ENCODE measurements around the gene KNSTRN.

KNSTRN gene

GRCh38 chr15:40366457-40367370 is 15.8 kb upstream of the KNSTRN start:
- DNase-seq: no peak

DNA sequence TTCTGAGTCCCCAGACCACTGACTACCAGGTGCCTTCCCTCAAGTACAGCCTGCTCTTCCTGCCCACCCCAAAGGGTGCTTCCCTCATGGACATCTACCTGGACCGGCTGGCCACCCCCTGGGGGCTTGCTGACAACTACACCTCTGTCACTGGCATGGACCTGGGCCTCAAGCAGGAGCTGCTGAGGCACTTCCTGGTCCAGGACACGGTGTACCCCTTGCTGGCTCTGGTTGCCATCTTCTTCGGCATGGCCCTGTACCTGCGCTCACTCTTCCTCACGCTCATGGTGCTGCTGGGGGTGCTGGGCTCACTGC is 15.2 kb upstream of the KNSTRN start:
- no peak for DNase-seq

DNA sequence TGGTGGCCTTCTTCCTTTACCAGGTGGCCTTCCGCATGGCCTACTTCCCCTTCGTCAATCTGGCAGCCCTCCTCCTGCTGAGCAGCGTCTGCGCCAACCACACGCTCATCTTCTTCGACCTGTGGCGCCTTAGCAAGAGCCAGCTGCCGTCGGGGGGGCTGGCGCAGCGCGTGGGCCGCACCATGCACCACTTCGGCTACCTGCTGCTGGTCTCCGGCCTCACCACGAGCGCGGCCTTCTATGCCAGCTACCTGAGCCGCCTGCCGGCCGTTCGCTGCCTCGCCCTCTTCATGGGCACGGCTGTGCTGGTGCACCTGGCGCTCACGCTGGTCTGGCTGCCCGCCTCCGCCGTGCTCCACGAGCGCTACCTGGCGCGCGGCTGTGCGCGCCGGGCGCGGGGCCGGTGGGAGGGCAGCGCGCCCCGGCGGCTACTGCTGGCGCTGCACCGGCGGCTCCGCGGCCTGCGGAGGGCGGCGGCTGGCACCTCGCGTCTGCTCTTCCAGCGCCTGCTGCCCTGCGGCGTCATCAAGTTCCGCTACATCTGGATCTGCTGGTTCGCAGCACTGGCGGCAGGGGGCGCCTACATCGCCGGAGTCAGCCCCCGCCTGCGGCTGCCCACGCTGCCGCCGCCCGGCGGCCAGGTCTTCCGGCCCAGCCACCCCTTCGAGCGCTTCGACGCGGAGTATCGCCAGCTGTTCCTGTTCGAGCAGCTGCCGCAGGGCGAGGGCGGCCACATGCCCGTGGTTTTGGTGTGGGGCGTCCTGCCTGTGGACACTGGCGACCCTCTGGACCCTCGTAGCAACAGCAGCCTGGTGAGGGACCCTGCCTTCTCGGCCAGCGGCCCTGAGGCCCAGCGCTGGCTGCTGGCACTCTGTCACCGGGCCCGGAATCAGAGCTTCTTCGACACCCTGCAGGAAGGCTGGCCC is 14.6 kb upstream of the KNSTRN start:
- DNase-seq: peak; percentile 78

DNA sequence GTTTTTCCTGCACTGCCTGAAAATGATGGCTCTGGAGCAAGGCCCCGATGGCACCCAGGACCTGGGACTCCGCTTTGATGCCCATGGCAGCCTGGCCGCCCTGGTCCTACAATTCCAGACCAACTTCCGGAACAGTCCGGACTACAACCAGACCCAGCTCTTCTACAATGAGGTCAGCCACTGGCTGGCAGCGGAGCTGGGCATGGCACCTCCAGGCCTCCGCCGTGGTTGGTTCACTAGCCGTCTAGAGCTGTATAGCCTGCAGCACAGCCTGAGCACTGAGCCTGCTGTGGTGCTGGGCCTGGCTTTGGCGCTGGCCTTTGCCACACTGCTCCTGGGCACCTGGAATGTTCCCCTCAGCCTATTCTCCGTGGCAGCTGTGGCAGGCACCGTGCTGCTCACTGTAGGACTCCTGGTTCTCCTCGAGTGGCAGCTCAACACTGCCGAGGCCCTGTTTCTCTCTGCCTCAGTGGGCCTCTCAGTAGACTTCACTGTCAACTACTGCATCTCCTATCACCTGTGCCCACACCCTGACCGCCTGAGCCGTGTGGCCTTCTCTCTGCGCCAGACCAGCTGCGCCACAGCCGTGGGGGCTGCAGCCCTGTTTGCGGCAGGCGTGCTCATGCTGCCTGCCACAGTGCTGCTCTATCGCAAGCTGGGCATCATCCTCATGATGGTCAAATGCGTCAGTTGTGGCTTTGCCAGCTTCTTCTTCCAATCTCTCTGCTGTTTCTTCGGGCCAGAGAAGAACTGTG is 13.6 kb upstream of the KNSTRN start:
- no peak for DNase-seq

DNA sequence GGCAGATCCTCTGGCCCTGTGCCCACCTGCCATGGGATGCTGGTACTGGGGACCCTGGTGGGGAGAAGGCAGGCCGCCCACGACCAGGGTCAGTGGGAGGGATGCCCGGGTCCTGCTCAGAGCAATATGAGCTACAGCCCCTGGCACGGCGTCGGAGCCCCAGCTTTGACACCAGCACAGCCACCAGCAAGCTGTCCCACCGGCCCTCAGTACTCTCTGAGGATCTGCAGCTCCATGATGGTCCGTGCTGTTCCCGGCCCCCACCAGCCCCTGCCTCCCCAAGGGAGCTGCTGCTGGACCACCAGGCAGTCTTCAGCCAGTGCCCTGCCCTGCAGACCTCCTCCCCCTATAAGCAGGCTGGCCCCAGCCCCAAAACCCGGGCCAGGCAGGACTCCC is 13.0 kb upstream of the KNSTRN start:
- no peak for DNase-seq

DNA sequence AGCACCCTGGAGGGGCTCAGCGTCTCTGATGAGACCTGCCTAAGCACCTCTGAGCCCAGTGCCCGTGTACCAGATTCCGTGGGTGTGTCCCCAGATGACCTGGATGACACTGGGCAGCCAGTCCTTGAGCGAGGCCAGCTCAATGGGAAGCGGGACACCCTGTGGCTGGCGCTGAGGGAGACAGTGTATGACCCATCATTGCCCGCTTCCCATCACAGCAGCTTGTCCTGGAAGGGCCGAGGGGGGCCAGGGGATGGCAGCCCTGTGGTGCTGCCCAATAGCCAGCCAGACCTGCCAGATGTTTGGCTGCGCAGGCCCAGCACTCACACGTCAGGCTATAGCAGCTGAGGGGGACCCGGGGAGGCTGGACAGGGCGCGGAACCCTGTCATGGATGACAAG is 12.6 kb upstream of the KNSTRN start:
- no peak for DNase-seq

DNA sequence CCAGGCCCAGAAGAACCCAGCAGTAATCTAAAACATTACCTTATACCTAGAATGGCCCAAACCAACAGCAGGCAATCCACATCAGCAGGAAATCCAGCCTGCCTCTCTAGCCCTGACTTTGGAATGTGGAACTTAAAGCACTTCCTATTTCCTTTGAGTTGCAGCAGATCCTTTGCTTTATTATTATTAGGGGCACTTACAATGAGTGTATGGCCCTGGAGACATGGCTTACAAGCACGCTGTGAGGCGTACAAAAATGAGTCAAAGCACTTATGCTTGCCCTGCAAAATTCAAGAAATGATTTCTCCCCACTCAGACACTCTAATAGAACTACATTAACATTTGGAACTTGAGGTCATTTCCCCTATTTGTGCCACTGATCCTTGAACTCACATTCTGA is 9.5 kb upstream of the KNSTRN start:
- DNase-seq: peak; percentile 40

GRCh38 chr15:40377606-40378005 is 4.9 kb upstream of the KNSTRN start:
- DNase-seq: no peak

DNA sequence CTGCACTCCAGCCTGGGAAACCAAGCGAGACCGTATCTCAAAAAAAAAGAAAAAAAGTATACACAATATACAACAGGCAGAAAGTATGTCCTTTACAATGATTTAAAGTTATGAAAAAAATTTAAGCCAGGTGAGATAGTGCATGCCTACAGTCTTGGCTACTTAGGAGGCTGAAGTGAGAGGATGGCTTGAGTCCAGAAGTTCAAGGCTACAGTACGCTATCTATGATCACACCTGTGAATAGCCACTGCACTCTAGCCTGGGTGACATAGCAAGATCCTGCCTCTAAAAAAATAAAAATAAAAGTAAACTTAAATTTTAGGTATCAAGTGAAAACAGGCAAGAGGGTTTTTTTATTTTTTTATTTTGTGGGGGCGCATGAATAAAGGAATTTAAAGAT is 3.1 kb upstream of the KNSTRN start:
- DNase-seq: no peak

DNA sequence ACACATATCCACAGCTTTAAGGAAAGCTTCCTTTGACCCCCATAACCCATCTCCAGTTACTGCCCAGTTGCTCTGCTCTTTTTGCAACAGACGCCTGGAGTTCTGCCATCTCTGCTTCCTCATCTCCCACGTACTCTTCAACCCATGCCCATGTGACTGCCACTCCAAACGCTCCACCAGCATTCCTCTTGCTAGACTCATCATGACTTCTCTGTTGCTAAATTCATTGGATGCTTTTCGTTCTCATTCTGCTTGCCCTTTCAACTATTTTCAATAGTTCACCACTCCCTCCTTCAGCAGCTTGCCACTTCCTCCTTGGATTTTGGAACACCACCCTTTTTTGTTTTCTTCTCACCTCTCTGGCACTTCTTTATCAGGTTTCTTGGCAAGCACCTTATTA is 2.7 kb upstream of the KNSTRN start:
- peak; percentile 91 for DNase-seq

- DNase-seq: no peak
Observed at GRCh38 chr15:40380636-40381035, 1.9 kb upstream of the KNSTRN start.

- DNase-seq: no peak
Observed at GRCh38 chr15:40381818-40382529, 547 bp upstream of the KNSTRN start.

GRCh38 chr15:40386480-40386879 is 4.0 kb downstream of the KNSTRN start:
- DNase-seq: no peak

- no peak for DNase-seq
Observed at GRCh38 chr15:40388941-40389823, 6.7 kb downstream of the KNSTRN start.

- DNase-seq: no peak
Observed at GRCh38 chr15:40389824-40390595, 7.5 kb downstream of the KNSTRN start.

DNA sequence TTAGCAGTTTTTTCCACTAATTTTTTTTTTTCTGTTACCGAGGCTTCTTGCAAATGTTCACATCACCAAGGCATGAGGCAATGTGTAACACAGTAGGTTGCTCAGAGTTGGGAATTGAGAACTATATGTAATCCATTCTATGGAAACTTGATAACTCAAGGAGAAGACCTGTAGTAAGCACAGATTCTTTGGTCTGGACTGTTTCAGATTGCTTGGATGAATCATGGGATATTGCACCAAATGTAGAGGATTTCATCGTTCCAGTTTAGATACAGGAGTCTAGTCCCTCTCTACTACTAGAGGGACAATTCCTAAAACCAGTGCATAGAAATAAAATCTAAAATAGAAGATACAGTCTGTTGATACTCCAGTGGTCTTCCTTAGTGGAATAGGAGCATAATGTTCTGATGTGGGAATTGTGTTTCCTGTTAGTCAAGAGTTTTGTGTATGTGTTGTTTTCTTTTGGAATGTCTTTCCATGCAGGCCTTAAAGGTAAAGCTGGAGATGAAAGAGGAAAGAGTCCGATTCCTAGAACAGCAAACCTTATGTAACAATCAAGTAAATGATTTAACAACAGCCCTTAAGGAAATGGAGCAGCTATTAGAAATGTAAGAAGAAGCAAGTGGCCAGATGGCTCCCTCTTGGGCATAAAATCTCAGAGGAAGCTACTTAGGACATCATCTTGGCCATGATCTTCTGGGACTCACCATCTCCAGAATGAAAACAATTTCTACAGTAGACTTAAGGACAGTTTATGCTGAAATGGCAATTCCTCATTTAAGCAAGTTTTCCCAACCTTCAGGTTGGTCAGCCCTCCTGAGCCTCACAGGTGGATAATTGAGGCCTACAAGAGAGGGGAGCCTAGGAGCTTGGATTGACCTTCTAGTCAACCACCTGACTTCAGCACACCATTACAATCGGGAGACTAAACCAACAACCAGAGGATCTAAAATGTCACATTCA is 10.7 kb downstream of the KNSTRN start:
- peak; percentile 64 for DNase-seq

GRCh38 chr15:40397688-40398412 is 15.3 kb downstream of the KNSTRN start:
- DNase-seq: no peak

DNA sequence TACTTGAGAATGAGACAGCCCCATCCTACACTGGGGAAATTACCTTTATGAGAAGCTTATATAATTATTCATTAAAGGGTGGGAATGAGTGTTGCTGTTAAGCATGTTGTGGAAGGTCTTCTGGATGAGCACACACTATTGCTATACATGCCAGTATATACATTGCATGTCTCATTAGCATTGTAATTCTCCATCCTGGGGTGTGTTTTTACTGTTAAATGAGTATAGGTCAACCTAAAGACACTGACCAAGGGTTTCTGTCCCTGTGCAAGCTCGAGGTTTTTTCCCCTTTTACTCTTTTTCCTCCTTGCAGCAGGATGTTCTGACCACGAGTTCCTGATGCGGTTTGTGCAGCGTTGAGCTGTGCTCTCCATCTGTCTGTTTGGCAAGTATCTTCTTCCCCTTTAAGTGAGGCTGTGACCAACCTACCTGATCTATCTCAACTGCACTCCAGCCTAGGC is 15.9 kb downstream of the KNSTRN start:
- no peak for DNase-seq

- DNase-seq: no peak
Observed at GRCh38 chr15:40399370-40399769, 16.8 kb downstream of the KNSTRN start.
